Smooth muscle cell (in vitro differentiated cells): ENCODE data around the gene MGME1. TPM values are rescaled to one million over a fixed set of nuclear protein-coding genes. Genes with fewer than 3 reads are reported as not detected.

Source experiments
- DNase-seq: peaks from one replicate; lab custom pipeline; 2025; ENCODE audit not compliant: unreplicated experiment; lab: John Stamatoyannopoulos, UW
- H2AFZ ChIP-seq: fragments of 200-600 bp; sonication (generic); 2 replicates; pipeline ENCODE4 v1.6.0; 2016; ENCODE audit warnings: antibody characterized with exemption, low read depth, mild to moderate bottlenecking
- H3F3A ChIP-seq: fragments of 200-600 bp; sonication (generic); 2 replicates; pipeline ENCODE4 v1.6.0; 2017; ENCODE audit warnings: antibody characterized with exemption, low read depth
- H3K27ac ChIP-seq: fragments of 200-600 bp; sonication (generic); 2 replicates; pipeline ENCODE4 v1.5.1; 2016; ENCODE audit warnings: low read depth, mild to moderate bottlenecking
- H3K27me3 ChIP-seq: fragments of 200-600 bp; sonication (generic); 2 replicates; pipeline ENCODE4 v1.6.1; 2016; ENCODE audit warnings: low read depth, mild to moderate bottlenecking
- H3K36me3 ChIP-seq: fragments of 200-600 bp; sonication (generic); 2 replicates; pipeline ENCODE4 v1.5.1; 2016; ENCODE audit warnings: low read depth
- H3K4me1 ChIP-seq: fragments of 200-600 bp; sonication (generic); 2 replicates; pipeline ENCODE4 v1.5.1; 2016; ENCODE audit warnings: low read depth
- H3K4me2 ChIP-seq: fragments of 200-600 bp; sonication (generic); 2 replicates; pipeline ENCODE4 v1.6.0; 2016; ENCODE audit warnings: mild to moderate bottlenecking
- H3K4me3 ChIP-seq: fragments of 200-600 bp; sonication (generic); 2 replicates; pipeline ENCODE4 v1.5.1; 2016; ENCODE audit warnings: mild to moderate bottlenecking
- H3K79me2 ChIP-seq: fragments of 200-600 bp; sonication (generic); 2 replicates; pipeline ENCODE4 v1.6.0; 2016; ENCODE audit warnings: low read depth, mild to moderate bottlenecking
- H3K9ac ChIP-seq: fragments of 200-600 bp; sonication (generic); 2 replicates; pipeline ENCODE4 v1.6.0; 2016; ENCODE audit warnings: low read depth
- H3K9me3 ChIP-seq: fragments of 200-600 bp; sonication (generic); replicated peaks from 2 replicates; pipeline ENCODE4 v1.5.1; 2016; ENCODE audit warnings: low read depth
- H4K20me1 ChIP-seq: fragments of 200-600 bp; sonication (generic); 2 replicates; pipeline ENCODE4 v1.6.0; 2016; ENCODE audit warnings: low read depth
- WGBS: methylation state at CpG from one replicate; pipeline ENCODE4 v1.1.7; 2016; ENCODE audit warnings: low lambda C conversion rate; 5-methylcytosine and 5-hydroxymethylcytosine counted together
- polyA plus RNA-seq: library from polyadenylated mRNA; unstranded; fragments of >200 nt; fragmentation: Nextera tagmentation; extraction: Ambion mirVana; gene quantifications from 2 replicates; pipeline ENCODE4 v1.2.1, GENCODE V29; 2016
- total RNA-seq: library from RNA; depleted of rRNA; stranded (reverse); fragments of >200 nt; gene quantifications from 2 replicates; pipeline ENCODE4 v1.2.3, GENCODE V29; 2014
- TF ChIP-seq, protein P1 (sequence below): fragments of 200-600 bp; sonication (generic); IDR thresholded peaks from 2 replicates; pipeline ENCODE4 v1.5.1; 2017; ENCODE audit warnings: borderline replicate concordance, mild to moderate bottlenecking, antibody characterized with exemption; ENCODE audit not compliant: insufficient read depth, poor library complexity, severe bottlenecking

The MGME1 gene
- total and polyA plus RNA-seq, 2 experiments from 2014 or later = 15.7 to 16.0 TPM

DNA sequence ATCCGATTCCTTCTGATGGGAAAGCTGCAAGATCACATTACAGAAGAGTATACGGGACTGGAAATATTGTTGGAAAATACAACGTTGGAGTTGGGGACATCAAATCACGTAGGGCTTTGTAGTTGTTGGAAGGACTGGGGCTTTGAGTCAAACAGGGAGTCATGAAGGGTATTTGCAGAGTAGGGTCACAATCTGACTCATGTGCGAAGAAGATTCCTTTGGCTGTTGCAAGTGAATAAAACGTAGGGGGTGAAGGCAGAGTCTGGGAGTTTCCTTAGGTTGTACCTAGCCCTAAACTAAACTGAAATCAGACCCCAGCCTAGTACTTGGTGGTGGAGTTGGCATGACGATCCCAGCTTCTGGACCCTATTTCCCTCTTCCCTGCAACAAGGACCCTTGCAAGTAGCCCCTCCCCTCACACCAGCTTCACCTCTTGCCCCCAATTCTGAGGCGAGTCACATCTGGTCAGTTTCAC is 32.5 kb upstream of the MGME1 start:
- H3K27me3 ChIP-seq = no peaks in the 10 kb centered on the region
- peak overlapping the region; percentile 74 for H3K4me2 ChIP-seq
- no peaks in the 10 kb centered on the region for H3K79me2 ChIP-seq
- peak overlapping the region; percentile 25 for H3K27ac ChIP-seq
- H4K20me1 ChIP-seq = peaks cover 5% of the 10 kb centered on the region
- WGBS = 59% methylated on average over 8 of the region's 8 CpGs
- no peak overlapping the region for H3K4me3 ChIP-seq
- H3K9me3 ChIP-seq = no peaks in the 10 kb centered on the region
- H3K4me1 ChIP-seq = peaks cover 28% of the 10 kb centered on the region
- no peaks in the 10 kb centered on the region for H3K36me3 ChIP-seq
- H2AFZ ChIP-seq = no peak overlapping the region
- H3F3A ChIP-seq = peaks cover 21% of the 10 kb centered on the region
- TF ChIP-seq, protein P1, sequence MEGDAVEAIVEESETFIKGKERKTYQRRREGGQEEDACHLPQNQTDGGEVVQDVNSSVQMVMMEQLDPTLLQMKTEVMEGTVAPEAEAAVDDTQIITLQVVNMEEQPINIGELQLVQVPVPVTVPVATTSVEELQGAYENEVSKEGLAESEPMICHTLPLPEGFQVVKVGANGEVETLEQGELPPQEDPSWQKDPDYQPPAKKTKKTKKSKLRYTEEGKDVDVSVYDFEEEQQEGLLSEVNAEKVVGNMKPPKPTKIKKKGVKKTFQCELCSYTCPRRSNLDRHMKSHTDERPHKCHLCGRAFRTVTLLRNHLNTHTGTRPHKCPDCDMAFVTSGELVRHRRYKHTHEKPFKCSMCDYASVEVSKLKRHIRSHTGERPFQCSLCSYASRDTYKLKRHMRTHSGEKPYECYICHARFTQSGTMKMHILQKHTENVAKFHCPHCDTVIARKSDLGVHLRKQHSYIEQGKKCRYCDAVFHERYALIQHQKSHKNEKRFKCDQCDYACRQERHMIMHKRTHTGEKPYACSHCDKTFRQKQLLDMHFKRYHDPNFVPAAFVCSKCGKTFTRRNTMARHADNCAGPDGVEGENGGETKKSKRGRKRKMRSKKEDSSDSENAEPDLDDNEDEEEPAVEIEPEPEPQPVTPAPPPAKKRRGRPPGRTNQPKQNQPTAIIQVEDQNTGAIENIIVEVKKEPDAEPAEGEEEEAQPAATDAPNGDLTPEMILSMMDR = no peak
- no peak overlapping the region for H3K9ac ChIP-seq
- no peak for DNase-seq

DNA sequence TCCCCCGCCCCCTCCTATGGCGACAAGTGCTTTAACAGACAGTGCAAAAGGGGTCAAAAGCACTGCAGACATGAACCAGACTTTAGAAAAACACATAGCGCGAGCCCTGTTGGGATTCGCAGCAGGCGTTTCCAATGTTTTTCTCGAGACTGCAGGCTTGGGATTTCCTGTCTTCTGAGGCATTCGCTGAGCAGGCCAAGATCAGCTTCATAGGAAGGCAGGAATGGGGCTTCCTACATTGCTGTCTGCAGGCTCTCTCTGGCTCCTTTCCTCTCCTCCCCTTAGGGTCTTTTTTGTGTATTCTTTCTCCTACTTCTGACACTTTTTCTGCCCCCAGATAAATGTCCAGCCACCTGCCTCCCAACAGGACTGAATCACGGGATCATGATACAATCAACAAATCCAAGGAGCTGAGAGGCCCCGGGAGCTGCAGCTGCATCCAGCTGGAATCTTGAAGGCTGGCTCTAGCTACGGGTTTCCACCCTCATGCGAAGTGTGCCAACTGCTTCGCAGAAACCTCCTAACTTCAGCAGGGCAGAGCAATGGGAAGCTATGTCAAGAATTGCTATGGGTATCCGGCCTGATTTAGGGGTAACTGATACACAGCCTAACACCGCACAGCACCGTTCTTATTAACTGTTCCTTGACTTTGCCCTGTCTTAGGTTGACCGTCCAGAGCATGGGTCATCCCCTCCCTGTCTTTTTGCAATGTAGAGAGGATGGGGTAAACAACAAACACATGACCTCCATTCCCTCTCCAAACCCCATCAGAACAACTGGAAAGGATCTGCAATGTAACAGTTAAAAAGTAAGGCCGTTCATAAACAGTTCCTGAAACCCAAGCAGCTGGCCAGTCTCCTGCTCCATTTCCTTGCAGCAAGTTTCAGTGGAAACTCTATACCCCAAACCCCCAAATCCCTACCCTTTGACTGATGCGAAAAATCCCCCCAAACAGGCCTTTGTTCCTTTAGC is 31.8 kb upstream of the MGME1 start:
- DNase-seq = no peak
- H3F3A ChIP-seq = peaks cover 21% of the 10 kb centered on the region

DNA sequence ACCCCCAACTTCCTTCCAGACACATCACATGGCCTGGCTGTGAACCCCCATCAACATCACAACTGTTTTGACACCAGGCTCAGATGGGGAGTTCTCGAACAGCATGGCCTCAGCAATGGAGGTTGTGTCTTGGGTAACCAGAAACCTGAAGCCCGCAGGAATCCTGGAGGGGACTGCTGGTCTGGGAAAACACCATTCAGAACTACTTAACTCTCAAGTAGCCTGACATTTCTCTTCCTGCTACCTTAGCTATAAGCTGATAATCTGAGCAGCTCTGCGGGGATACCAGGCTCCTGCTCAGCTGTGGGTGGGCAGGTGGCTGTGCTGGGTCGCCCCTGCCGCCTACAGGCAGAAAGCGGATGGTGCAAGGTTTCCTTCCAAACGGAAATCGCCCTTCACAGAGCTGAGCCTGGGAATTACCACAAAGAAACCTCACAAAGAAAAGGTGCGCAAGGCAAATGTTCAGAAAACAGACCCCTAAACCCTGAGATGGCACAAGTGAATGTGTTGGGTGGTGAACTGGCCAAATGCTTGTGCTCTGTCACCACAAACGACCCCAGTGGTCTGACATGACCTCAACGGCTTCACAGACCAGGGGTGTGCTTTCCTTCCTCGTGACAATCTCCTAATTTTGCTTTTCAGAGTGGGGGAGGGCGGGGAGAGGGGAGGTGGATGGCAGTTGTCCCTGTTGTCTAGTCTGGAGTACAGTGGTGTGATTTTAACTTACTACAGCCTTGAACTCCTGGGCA is 29.8 kb upstream of the MGME1 start:
- no peaks in the 10 kb centered on the region for H3K9me3 ChIP-seq
- 27% methylated on average over 13 of the region's 13 CpGs for WGBS
- no peaks in the 10 kb centered on the region for H3K79me2 ChIP-seq
- TF ChIP-seq, protein P1 = peak; percentile 87
- peaks cover 11% of the 10 kb centered on the region for H4K20me1 ChIP-seq
- H3K4me3 ChIP-seq = no peak overlapping the region
- no peak for DNase-seq
- no peak overlapping the region for H2AFZ ChIP-seq
- H3K4me2 ChIP-seq = peak overlapping the region; percentile 18
- peaks cover 9% of the 10 kb centered on the region for H3K36me3 ChIP-seq
- H3K27ac ChIP-seq = no peak overlapping the region
- peaks cover 21% of the 10 kb centered on the region for H3F3A ChIP-seq
- peaks cover 24% of the 10 kb centered on the region for H3K4me1 ChIP-seq
- H3K9ac ChIP-seq = no peak overlapping the region
- H3K27me3 ChIP-seq = no peaks in the 10 kb centered on the region

More for the DNA sequence above, 31.8 kb upstream of the MGME1 start:
- Histone ChIP-seq H2AFZ (no peak overlapping the region), H3K36me3 (no peaks in the 10 kb centered on the region), H3K79me2 (no peaks in the 10 kb centered on the region), H3K27ac (peak overlapping the region; percentile 25), H3K4me2 (peak overlapping the region; percentile 74), H3K4me1 (peaks cover 28% of the 10 kb centered on the region), H3K4me3 (no peak overlapping the region), H4K20me1 (peaks cover 5% of the 10 kb centered on the region), H3K9me3 (no peaks in the 10 kb centered on the region), H3K27me3 (no peaks in the 10 kb centered on the region), H3K9ac (no peak overlapping the region)
- WGBS = 44% methylated on average over 19 of the region's 19 CpGs
- TF ChIP-seq, protein P1 = no peak
